GM19239 (cell line): ENCODE results near the gene TAOK3.
"Not testable (repeated sequence)": the region's sequence is repeated elsewhere in the genome, so short reads cannot be mapped to it uniquely, and the experiment has no call there.

Experiments
- DNase-seq: peaks from one replicate; pipeline ENCODE4 v3.0.0; 2011; ENCODE audit warnings: low spot score; ENCODE audit not compliant: insufficient read length
- FAIRE-seq: peaks from 2 replicates; lab custom pipeline; 2011; peaks lifted over from hg19 to GRCh38; lab: Jason Lieb, UNC

Gene TAOK3

DNA sequence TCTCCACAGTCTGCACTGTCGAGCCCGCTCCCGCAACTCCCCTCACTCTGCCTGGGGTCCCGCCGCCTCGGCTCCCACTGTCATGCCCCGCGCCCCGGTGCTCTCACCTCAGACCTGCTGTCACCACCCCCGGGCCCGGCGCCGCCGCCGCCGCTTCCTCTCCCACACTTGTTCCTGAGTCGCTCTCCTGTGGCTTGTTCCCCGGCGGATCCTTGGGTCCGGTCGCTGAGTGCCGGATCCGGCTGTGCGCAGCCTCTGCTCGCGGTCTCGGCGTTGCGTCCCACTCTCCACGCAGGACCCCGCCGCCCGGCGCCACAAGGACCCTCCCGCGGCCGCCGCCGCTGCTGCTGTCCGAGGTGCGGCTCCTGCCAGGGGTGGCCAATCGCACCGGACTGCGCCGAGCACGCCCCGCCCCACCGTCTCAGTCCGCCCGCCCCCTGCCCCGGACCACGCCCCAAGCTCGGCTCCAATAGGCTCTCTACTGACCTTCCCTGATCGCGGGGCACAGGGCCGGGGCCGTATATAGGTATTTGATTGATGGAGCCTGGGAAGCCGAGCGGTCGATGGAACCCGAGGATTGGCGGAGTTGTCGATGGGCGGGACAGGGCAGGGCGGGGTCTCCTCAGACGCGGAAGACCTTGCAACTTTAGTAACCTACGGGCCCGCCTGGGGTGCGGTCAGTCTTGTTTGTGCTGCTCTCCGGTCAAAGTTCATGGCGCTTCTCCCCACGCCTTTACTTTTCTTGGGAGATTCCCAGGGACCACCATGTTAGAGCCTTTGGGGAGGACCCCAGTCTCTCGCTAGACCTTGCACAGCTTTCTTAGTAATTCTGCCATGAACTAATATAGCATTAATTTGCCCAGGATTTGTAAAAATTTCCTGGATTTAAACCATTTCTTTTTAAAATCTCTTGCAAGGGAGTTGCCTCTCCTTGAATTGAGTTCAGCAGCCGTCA is at the start of gene TAOK3:
Gene TAOK3, minus strand, starts transcription at position 367 of the 955 bp plus-strand sequence. CDS start 117,340 bp downstream, outside the sequence.
- peak; percentile 78 for DNase-seq
- FAIRE-seq, result peak; percentile 97

DNA sequence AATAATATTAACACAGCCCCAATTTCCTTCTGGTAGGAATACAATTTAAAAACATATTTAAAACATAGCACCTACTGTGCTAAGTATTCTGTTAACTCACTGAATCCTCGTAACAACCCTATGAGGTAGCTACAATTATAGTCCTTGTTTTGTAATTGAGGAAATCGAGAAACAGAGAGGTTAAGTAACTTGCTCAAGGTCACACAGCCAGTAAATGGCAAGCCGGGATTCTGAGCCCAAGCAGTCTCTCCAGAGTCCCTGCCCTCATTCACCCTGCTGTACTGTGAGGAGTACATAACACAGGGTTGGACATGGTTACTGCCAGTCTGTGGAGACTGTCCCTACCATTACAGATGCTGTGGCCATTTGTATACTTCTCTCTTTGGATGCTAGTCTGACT is 48.0 kb upstream of the TAOK3 start:
- FAIRE-seq, result no peak
- DNase-seq, result no peak

DNA sequence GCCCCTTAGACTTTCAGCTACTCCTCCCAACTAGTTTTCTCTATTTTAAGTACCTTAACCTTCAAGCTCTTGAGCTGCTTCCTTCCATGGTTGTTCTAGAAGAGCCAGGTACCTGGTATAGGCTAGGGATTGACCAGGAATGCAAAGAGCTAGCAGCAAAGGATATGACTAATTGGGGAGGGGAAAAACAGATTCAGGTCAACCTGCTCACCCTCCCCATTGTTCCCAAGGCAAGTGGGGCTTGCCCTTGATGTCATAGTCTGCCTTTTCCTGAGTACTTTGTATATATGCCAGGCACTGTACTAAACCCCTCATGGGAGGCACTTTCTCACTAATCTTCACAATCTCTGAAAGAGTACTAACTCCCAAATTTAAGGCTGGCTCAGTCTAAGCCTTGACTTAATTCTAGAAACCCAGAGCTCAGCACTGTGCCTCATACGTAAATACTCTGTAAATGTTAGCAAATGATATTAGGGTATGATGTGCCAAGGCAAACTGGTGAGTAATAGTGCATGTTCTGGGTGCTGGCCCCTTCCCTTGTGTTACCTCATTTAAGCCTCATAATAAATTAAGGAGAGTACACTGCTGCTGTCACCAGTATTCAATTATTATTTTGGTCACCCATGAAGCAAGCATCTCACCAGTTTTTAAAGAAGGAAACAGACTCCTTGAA is 45.8 kb upstream of the TAOK3 start:
- FAIRE-seq, result no peak
- DNase-seq, result no peak

DNA sequence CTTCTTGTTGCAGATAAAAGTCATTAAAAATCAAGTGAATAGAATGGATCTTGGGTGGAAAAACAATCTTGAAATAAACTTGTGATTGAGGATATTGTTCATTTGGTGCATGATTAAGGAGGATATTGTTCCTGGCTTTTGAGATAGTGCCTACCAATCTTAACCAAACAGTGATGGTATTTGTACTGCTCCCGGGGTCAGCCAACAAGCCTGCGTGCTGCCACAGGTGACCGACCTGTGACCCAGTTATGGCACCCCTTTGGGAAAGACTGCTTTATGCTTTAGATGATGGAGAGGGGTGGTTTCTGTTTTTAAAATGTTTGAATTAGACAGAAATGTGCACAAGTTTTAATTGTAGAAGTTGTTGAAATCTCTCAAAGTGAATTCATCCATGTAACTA is 45.2 kb upstream of the TAOK3 start:
- FAIRE-seq (no peak), DNase-seq (no peak)

DNA sequence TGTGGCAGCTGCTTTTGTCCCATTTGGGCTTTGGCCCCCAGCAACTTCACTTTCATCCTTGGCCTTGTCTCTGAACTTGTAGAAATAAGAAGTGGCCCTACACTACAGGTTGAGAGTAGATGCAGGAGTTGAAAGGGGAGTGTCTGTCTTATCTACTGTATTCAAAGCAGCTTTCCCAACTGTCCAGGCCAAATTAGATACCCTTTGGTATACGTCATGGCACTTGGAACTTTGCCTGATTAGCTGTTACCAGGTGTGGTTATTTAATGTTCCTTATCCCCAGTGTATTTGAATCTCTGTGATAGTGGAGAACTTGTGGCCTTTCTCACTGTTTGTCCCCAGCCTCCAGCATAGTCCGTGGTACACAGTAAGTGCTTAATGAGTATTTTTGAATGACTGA is 37.1 kb upstream of the TAOK3 start:
- FAIRE-seq (no peak), DNase-seq (no peak)

DNA sequence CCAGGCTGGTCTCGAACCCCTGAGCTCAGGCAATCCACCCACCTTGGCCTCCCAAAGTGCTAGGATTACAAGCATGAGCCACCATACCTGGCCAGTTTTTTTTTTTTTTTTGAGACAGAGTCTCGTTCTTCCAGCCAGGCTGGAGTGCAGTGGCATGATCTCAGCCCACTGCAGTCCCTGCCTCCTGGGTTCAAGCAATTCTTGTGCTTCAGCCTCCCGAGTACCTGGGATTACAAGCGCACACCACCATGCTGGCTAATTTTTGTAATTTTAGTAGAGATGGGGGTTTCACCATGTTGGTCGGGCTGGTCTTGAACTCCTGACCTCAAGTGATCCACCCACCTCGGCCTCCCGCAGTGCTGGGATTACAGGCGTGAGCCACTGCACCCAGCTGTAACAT is 35.5 kb upstream of the TAOK3 start:
- DNase-seq, FAIRE-seq: not testable (repeated sequence)

DNA sequence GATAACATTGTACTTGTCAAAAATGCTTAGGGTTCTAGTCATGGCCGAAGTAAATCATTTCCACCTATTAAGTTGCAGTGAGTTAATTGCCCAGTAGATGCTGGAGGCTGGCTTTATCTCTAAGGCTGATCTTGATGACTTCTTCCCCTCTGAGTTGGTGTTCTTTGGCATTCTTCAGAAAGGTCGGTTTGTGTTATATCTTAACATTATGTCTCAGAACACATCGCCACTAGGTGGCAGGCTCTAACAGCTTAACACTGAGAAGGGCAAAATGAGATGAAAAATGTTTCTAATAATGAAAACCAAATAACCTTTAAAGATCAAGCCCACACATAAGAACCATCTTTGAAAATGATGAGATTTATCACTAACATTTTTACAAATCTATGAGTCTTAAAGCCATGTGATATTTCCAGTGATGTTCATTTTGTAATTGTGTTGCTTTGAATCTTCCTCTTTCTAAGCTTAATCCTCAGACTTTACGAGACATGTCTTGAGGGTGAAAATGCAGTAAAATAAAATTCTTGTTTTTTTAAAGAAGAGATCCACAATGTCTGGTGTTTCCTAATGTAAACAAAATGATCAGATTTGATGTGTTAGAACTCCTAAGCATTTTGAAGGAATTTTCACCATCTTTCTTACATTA is 32.3 kb upstream of the TAOK3 start:
- FAIRE-seq (peak; percentile 86), DNase-seq (peak; percentile 27)

DNA sequence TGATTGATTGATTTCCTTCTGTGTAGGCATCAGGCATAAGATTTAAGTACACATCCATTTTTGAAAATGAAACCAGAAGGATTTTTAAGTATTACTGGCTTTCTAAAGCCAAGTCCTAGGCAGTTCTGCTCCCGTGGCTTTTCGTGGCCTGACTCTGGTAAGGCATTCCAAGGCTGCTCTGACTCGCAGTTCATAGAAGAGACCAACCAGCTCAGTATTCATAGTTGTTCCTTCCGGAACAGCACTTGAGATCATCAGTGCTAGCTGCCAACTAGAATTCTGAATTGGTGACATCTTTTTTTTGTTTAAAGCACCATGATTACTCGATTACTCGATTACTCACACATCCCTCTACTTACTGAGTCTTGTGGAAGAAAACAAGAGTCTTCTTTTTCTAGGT is 29.5 kb upstream of the TAOK3 start:
- DNase-seq (no peak), FAIRE-seq (no peak)

DNA sequence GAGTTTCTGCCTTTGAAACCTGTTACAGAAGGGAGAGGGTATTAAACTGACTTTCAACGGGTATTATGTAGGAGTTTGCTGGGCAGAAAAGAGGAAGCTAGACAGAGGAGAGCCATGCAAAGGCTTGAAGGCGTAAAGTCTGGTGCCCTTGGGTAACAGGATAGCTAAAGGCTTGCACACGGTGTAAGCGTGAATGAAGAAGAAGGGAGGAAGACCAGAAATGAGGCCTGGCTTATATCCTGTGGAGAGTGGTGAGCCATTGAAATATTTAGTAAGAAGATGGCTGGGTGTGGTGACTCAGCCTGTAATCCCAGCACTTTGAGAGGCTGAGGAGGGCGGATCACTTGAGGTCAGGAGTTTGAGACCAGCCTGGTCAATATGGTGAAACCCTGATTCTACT is 26.2 kb upstream of the TAOK3 start:
- no peak for FAIRE-seq
- DNase-seq, result no peak

DNA sequence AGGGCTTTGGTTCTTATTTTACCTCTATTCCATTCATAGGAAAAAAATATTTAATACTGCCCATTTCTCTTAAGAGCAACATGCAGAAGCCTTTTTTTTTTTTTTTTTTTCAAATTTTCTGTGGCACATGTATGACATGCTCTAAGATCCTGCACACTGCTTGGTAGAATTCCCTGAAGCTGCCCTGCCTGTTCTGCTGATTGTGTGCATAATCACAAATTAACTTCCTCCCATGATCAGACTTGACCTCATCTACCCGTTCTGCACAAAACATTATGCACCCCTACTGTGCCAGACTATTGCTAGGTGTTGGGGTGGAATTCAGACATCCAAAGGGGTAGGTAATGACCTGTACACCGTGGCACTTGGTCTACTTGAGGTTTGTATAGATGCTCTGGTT is 25.8 kb upstream of the TAOK3 start:
- DNase-seq (no peak), FAIRE-seq (no peak)

DNA sequence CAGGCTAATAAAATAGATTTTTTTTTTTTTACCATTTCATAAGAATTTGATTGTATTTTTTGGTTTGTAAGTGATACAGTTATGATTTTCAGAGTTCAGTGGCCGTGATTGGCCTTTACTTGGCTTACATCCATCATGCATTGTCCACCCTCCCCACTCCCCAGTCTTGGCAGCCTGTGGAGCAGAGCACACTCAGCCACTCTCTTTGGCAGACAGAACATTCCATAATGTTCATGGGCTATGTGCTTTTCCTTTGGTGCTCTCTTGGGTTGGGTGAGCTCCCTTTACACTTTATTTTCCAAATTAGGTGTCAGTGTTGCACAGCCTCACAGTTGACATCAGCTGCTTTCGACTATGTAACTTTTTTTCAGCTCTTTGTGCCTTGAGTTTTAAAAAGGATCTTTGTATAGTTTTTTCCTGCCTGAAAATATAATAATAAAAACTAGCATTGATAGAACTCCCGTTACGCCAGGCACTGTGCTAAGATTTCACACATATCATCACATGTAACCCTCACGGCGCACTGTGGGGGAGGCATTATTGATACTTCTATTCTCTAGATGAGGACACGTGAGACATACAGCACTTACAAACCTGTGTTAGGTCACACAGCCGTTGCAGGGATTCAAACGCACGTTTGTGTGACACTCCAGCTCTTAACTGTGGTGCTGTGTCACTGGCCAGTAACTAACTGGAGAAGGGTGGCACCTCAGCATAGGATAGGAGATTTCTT is 25.2 kb upstream of the TAOK3 start:
- no peak for DNase-seq
- no peak for FAIRE-seq

DNA sequence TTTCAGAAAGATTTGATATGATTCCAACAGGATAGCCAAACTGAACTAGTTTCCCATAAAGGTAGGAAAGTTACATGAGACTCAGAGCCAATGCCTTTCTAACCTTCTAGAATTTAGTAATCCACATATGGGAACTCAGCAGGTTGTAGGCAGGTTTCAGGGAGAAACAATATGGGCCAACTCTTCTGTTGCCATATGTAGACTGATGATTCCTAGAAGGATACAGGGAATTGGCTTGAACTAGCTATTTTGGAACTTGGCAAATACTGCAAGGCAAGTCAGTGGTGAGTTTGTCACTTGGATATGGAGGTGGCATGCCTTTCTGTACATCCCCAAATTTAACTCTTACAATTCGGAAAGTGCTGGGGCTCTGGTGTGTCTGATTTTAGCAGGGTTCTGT is 19.1 kb upstream of the TAOK3 start:
- DNase-seq, result no peak
- FAIRE-seq, result no peak

DNA sequence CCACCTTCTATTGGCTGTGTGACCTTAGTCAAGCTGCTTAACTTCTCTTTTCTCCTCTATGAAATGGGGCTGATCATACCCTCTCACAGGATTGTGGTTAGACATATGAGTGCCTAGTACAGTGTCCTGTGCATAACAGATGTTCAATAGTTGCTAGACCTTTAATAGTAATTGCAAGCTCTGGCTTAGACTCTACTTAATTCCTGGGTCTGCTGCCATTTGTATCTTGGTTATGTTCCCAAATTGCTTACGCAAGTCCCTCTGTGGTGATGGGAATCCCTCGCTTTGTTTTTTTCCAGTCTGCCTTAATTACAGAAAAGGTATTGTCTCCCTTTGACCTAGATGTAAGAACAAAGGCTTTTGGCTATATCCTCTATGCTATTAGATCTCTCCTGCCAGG is 18.7 kb upstream of the TAOK3 start:
- no peak for DNase-seq
- no peak for FAIRE-seq

DNA sequence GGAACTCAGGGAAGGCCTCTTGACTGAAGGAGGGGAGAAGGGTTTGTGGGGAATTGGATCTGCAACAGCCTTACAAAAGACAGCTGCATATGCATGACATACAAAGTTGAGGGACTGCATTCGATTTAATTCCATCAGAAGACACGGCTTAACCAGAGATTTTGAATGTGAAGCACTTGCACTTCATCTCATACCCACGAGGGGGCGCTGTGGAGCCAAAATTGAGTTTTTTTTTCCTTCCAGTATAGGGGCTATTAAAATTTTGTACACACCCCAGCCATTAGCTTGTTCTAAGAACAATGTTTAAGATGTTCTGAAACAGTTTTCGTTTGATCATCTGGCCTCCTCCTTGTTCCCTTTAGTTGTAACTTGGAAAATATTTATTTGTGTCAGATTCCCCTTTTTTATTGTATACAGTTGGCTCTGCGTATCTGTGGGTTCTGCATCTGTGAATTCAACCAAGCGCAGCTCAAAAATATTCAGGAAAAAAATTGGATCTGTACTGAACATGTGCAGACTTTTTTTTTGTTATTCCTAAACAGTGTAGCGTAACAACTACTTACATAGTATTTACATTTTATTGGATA is 5.3 kb upstream of the TAOK3 start:
- FAIRE-seq, result peak; percentile 94

DNA sequence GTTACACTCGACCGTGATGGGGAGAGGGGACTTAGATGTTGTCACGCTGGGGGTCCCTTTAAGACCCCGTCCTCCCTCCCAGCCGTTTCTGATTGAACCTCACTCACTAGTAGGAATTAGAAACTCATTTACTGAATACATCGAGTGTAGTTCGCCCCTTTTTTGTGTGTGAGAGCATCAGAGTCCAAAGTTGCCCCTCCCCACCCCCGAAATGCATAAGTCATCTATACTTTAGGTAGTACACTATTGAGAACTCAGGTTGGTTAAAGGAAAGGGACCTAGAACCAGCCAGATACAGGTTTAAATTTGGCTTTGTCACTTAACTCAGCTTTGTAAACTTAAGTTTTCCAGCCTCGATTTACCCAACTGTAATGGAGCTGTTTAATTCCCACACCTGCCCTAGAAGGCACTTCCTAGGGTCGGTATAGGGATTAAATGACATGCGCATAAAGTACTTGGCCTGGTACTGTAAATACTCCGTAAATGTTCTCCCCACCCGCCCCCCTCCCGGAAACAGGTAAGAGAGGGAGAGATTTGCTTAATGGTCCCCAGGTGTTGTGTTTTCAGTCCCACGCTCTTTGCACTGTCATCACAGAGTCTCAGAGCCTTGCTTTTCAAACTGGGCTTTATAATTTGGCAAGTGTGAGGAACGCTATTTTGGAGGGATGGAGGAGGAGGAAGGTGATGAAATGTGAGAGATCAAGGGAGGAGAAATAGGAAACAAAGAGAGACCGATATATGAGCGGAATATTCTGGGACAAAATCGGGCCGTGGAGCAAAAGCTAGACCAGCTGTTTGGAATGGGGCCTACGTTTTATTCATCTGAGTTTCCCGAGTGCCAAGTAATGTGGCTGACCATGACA is 4.5 kb upstream of the TAOK3 start:
- FAIRE-seq, result peak; percentile 67
- DNase-seq, result no peak

More for the DNA sequence above, 5.3 kb upstream of the TAOK3 start:
- DNase-seq, result no peak

DNA sequence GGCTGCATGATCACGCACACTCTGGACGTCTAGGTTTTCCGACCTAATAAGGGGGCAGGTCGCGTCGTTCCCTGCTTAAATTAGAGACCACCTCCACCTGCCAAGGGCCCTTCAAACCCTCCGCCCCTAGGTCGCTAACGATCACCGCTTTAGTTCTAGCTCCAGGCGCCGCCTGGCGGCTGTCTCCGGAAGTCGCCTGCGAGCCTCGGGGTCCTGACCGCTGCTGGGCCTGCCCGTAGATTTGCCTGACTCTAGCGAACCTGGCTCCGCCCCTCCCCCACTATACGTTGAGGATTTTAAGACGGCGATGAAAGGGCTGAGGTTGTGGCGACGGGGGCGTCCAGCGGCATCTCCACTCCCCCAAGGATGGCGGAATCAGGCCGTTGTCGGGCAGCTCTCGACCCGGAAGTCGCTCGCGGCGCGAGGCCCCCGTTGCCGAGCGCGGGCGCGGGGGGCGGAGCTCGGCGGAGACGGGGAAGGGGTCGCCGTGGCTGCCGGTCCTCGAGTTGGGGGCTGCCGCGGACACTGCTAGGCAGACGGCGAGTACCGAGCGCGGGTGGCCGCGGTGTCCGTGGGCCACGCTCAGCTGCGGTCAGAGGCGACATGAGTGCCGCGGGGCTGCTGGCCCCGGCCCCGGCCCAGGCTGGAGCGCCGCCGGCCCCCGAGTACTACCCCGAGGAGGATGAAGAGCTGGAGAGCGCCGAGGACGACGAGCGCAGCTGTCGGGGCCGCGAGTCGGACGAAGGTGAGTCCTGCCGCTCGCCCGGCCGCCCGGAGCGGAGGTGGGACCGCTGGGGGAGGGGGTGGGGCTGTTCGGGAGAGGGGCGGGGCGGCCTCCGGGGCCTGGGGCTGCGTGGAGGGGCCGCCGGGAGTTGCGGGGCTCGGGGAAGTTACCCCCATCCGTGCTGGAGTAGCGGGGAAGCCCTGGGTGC is 3.6 kb upstream of the TAOK3 start, which contains the start of gene SUDS3:
Gene SUDS3, plus strand, starts transcription at position 467 of the 932 bp plus-strand sequence. Its CDS starts 137 bp downstream, at position 604.
- FAIRE-seq (peak; percentile 94), DNase-seq (no peak)

DNA sequence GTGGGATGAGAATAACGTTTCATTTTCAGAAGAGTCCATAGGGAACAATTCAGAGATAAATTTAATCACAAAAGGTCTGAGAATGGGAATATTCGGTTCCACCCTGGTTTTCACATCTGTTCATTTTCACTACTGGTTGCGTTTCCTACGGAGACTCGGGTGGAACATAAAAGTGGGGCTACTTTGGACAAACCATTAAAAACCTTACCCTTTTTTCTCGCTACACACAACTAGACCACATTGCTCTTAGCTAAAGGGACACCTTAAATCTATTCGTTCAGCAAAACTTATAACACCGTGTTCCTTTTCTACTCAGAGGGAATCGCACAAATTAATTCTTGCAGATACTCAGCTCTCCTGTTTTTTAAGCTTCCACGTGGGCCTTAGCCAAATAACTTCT is 2.6 kb upstream of the TAOK3 start:
- DNase-seq, result no peak
- FAIRE-seq, result no peak

DNA sequence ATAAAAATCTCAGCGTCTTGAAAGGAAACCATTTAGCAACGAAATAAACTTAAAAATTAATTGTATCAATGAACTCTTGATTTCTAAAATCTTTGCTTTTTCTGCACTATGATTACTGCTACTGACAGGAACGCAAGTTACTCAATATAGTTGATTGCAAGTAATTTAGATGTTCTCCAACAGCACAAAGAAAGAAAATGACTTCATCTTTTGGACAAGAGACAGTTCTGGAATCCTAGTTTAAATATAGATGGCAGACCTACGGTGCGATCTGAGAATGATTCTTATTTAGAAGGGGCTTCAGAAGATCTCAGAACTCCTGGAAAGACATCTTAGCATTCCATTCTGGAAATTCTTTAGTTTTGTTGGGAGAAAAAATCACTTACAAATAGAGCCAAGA is 2.2 kb upstream of the TAOK3 start:
- FAIRE-seq (no peak), DNase-seq (no peak)
